IPS-18a (cell line): ENCODE data around the gene SHH.

ENCODE experiments used
- H3K27ac ChIP-seq: one replicate; pipeline ENCODE4 v1.5.1; 2013; ENCODE audit warnings: low read length
- H3K27me3 ChIP-seq: one replicate; pipeline ENCODE4 v1.6.1; 2013; ENCODE audit warnings: mild to moderate bottlenecking, low read length; ENCODE audit not compliant: control insufficient read depth, insufficient read depth
- H3K36me3 ChIP-seq: one replicate; pipeline ENCODE4 v1.6.1; 2013; ENCODE audit warnings: low read depth, low read length; ENCODE audit not compliant: control insufficient read depth
- H3K4me1 ChIP-seq: one replicate; pipeline ENCODE4 v1.6.1; 2013; ENCODE audit warnings: low read depth, low read length; ENCODE audit not compliant: control insufficient read depth
- H3K4me3 ChIP-seq: one replicate; pipeline ENCODE4 v1.5.1; 2013; ENCODE audit warnings: low read length
- H3K9ac ChIP-seq: one replicate; pipeline ENCODE4 v1.6.1; 2013; ENCODE audit warnings: mild to moderate bottlenecking, low read length, moderate library complexity
- H3K9me3 ChIP-seq: one replicate; pipeline ENCODE4 v1.6.1; 2013; ENCODE audit warnings: low read depth, low read length; ENCODE audit not compliant: control insufficient read depth

The SHH gene

GRCh38 chr7:155850001-155850436 lies 37.8 kb upstream of the SHH start:
- no peaks in the 10 kb centered on the region for H3K27me3 ChIP-seq
- no peak overlapping the region for H3K27ac ChIP-seq
- no peak overlapping the region for H3K4me3 ChIP-seq
- no peaks in the 10 kb centered on the region for H3K4me1 ChIP-seq
- H3K36me3 ChIP-seq: no peaks in the 10 kb centered on the region
- no peak overlapping the region for H3K9ac ChIP-seq
- no peaks in the 10 kb centered on the region for H3K9me3 ChIP-seq

- no peaks in the 10 kb centered on the region for H3K27me3 ChIP-seq
- H3K4me1 ChIP-seq: no peaks in the 10 kb centered on the region
- H3K27ac ChIP-seq: no peak overlapping the region
- no peak overlapping the region for H3K9ac ChIP-seq
- H3K9me3 ChIP-seq: no peaks in the 10 kb centered on the region
- no peak overlapping the region for H3K4me3 ChIP-seq
- H3K36me3 ChIP-seq: no peaks in the 10 kb centered on the region
Observed at GRCh38 chr7:155848691-155849669, 36.7 kb upstream of the SHH start.

GRCh38 chr7:155847821-155848435 lies 35.7 kb upstream of the SHH start:
- no peaks in the 10 kb centered on the region for H3K4me1 ChIP-seq
- no peak overlapping the region for H3K4me3 ChIP-seq
- no peaks in the 10 kb centered on the region for H3K9me3 ChIP-seq
- H3K27me3 ChIP-seq: no peaks in the 10 kb centered on the region
- H3K27ac ChIP-seq: no peak overlapping the region
- no peak overlapping the region for H3K9ac ChIP-seq
- no peaks in the 10 kb centered on the region for H3K36me3 ChIP-seq

- Histone ChIP-seq H3K27me3 (no peaks in the 10 kb centered on the region), H3K4me1 (no peaks in the 10 kb centered on the region), H3K27ac (no peak overlapping the region)
Observed at GRCh38 chr7:155846936-155847335, 34.7 kb upstream of the SHH start.

GRCh38 chr7:155846156-155846555 lies 33.9 kb upstream of the SHH start:
- no peaks in the 10 kb centered on the region for H3K27me3 ChIP-seq
- no peak overlapping the region for H3K9ac ChIP-seq
- H3K36me3 ChIP-seq: no peaks in the 10 kb centered on the region
- no peaks in the 10 kb centered on the region for H3K9me3 ChIP-seq
- no peaks in the 10 kb centered on the region for H3K4me1 ChIP-seq
- no peak overlapping the region for H3K4me3 ChIP-seq
- no peak overlapping the region for H3K27ac ChIP-seq

More at GRCh38 chr7:155846936-155847335, 34.7 kb upstream of the SHH start:
- Histone ChIP-seq H3K9ac (no peak overlapping the region), H3K36me3 (no peaks in the 10 kb centered on the region), H3K9me3 (no peaks in the 10 kb centered on the region), H3K4me3 (no peak overlapping the region)

- H3K27me3 ChIP-seq: no peaks in the 10 kb centered on the region
- no peaks in the 10 kb centered on the region for H3K36me3 ChIP-seq
- no peaks in the 10 kb centered on the region for H3K4me1 ChIP-seq
- no peak overlapping the region for H3K9ac ChIP-seq
- H3K27ac ChIP-seq: no peak overlapping the region
- no peaks in the 10 kb centered on the region for H3K9me3 ChIP-seq
- no peak overlapping the region for H3K4me3 ChIP-seq
Observed at GRCh38 chr7:155845226-155845625, 33.0 kb upstream of the SHH start.

GRCh38 chr7:155844526-155844925 lies 32.3 kb upstream of the SHH start:
- Histone ChIP-seq H3K4me3 (no peak overlapping the region), H3K27me3 (no peaks in the 10 kb centered on the region), H3K36me3 (no peaks in the 10 kb centered on the region), H3K4me1 (no peaks in the 10 kb centered on the region), H3K9me3 (no peaks in the 10 kb centered on the region), H3K9ac (no peak overlapping the region), H3K27ac (no peak overlapping the region)

GRCh38 chr7:155844019-155844453 lies 31.8 kb upstream of the SHH start:
- H3K36me3 ChIP-seq: no peaks in the 10 kb centered on the region
- H3K4me1 ChIP-seq: no peaks in the 10 kb centered on the region
- H3K9ac ChIP-seq: no peak overlapping the region
- H3K4me3 ChIP-seq: no peak overlapping the region
- H3K27ac ChIP-seq: no peak overlapping the region
- H3K27me3 ChIP-seq: no peaks in the 10 kb centered on the region
- H3K9me3 ChIP-seq: no peaks in the 10 kb centered on the region

- no peaks in the 10 kb centered on the region for H3K36me3 ChIP-seq
- H3K4me1 ChIP-seq: no peaks in the 10 kb centered on the region
- H3K9me3 ChIP-seq: no peaks in the 10 kb centered on the region
- no peak overlapping the region for H3K9ac ChIP-seq
- H3K27ac ChIP-seq: no peak overlapping the region
- no peak overlapping the region for H3K4me3 ChIP-seq
- no peaks in the 10 kb centered on the region for H3K27me3 ChIP-seq
Observed at GRCh38 chr7:155843426-155844018, 31.3 kb upstream of the SHH start.

- Histone ChIP-seq H3K27ac (no peak overlapping the region), H3K9ac (no peak overlapping the region), H3K4me1 (no peaks in the 10 kb centered on the region), H3K4me3 (no peak overlapping the region), H3K9me3 (no peaks in the 10 kb centered on the region), H3K36me3 (no peaks in the 10 kb centered on the region), H3K27me3 (no peaks in the 10 kb centered on the region)
Observed at GRCh38 chr7:155842496-155843265, 30.4 kb upstream of the SHH start.

- H3K4me1 ChIP-seq: peaks cover 7% of the 10 kb centered on the region
- H3K36me3 ChIP-seq: no peaks in the 10 kb centered on the region
- H3K9ac ChIP-seq: no peak overlapping the region
- no peaks in the 10 kb centered on the region for H3K9me3 ChIP-seq
- H3K27me3 ChIP-seq: no peaks in the 10 kb centered on the region
- H3K27ac ChIP-seq: no peak overlapping the region
- no peak overlapping the region for H3K4me3 ChIP-seq
Observed at GRCh38 chr7:155840909-155841308, 28.6 kb upstream of the SHH start.
